SU-DHL-6 (cell line): ENCODE data around the gene PLA1A.

Experiments
- H2AFZ ChIP-seq: fragments of 200-600 bp; sonication (generic); 2 replicates; pipeline ENCODE4 v1.6.1; 2014; ENCODE audit warnings: low read depth, mild to moderate bottlenecking, moderate library complexity, mixed read lengths, antibody characterized with exemption, low read length; ENCODE audit not compliant: severe bottlenecking
- H3F3A ChIP-seq: fragments of 200-600 bp; shearing (Covaris generic); 2 replicates; pipeline ENCODE4 v1.6.0; 2016; ENCODE audit warnings: antibody characterized with exemption, mild to moderate bottlenecking; ENCODE audit not compliant: insufficient read depth
- H3K27ac ChIP-seq: fragments of 200-600 bp; sonication (generic); 2 replicates; pipeline ENCODE4 v1.5.1; 2016; ENCODE audit warnings: low read depth, mild to moderate bottlenecking, low read length, moderate library complexity, mixed read lengths
- H3K27me3 ChIP-seq: fragments of 200-600 bp; sonication (generic), shearing (Covaris generic); 2 replicates; pipeline ENCODE4 v1.6.0; 2014; ENCODE audit warnings: mild to moderate bottlenecking, low read length
- H3K36me3 ChIP-seq: fragments of 200-600 bp; sonication (generic); 2 replicates; pipeline ENCODE4 v1.6.1; 2014; ENCODE audit warnings: mild to moderate bottlenecking, low read length, mixed read lengths
- H3K4me2 ChIP-seq: fragments of 300-600, 200-600 bp; shearing (Covaris generic), sonication (generic); 2 replicates; pipeline ENCODE4 v1.6.0; 2014; ENCODE audit warnings: low read length, low read depth, mild to moderate bottlenecking; ENCODE audit not compliant: poor library complexity, severe bottlenecking
- H3K4me3 ChIP-seq: fragments of 200-600 bp; sonication (generic); 2 replicates; pipeline ENCODE4 v1.5.1; 2014; ENCODE audit warnings: antibody characterized with exemption, low read length, mild to moderate bottlenecking, mixed read lengths; ENCODE audit not compliant: insufficient read depth, poor library complexity, severe bottlenecking
- H3K79me2 ChIP-seq: fragments of 200-600 bp; sonication (generic); 2 replicates; pipeline ENCODE4 v1.6.1; 2014; ENCODE audit warnings: mild to moderate bottlenecking, low read length, moderate library complexity; ENCODE audit not compliant: insufficient read depth
- H3K9ac ChIP-seq: fragments of 200-600 bp; sonication (generic); 2 replicates; pipeline ENCODE4 v1.7.0; 2014; ENCODE audit warnings: mild to moderate bottlenecking, low read length
- H3K9me2 ChIP-seq: fragments of 200-600 bp; sonication (generic); replicated peaks from 2 replicates; pipeline ENCODE4 v1.6.1; 2014; ENCODE audit warnings: low read length; ENCODE audit not compliant: insufficient read depth
- H3K9me3 ChIP-seq: fragments of 200-600 bp; sonication (generic); 2 replicates; pipeline ENCODE4 v1.6.1; 2014; ENCODE audit warnings: low read length, mixed read lengths; ENCODE audit not compliant: insufficient read depth
- H4K20me1 ChIP-seq: fragments of 200-600 bp; sonication (generic); 2 replicates; pipeline ENCODE4 v1.6.1; 2014; ENCODE audit warnings: low read depth, mild to moderate bottlenecking, antibody characterized with exemption, low read length, moderate library complexity, mixed read lengths
- EZH2phosphoT487 ChIP-seq: fragments of 200-600 bp; sonication (generic), shearing (Covaris generic); conservative IDR thresholded peaks from 2 replicates; pipeline ENCODE4 v1.6.1; 2018; ENCODE audit warnings: mild to moderate bottlenecking, antibody characterized with exemption, low read length, moderate library complexity, mixed read lengths
- TF ChIP-seq, protein P1 (sequence below): fragments of 200-600 bp; sonication (generic); IDR thresholded peaks from one replicate; pipeline ENCODE4 v1.5.1; 2017; ENCODE audit warnings: antibody characterized with exemption, mild to moderate bottlenecking, low read length, moderate library complexity; ENCODE audit not compliant: insufficient read depth, poor library complexity, severe bottlenecking

Gene PLA1A

DNA sequence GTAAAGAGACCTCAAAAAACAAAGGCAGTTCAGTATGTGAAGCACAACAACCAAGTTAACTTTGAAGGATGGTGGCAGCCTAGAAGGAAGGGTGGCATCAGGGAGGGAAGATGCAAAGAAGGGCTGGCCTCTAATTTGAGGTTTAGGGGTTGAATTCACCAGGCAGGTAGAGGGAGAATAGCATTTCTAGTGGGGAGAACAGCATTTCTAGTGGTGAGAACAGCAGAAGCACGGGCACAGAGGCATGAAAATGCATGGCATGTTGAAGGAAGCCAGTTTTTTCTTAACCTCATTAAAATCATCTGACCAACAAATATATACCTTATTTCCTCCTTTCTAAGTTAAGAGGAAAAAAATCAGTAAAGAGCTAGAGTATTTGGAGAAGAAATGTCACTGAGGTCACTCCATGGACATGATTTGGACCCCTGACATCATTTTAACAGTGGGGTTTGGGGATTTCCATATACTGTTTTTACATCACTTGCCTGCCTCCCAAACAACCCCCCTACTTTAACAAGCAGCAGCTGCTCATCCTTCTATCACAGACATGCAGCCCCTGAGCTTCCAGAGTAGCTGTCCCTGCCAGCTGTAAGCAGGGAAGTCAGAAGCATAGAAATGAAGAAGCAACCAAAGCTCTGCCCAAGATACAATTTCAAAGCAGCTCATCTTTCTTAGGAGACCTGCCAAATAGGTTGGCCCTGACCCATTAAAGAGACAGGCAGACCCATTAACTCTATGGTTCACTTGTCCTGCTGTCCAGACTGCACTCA is 65.1 kb downstream of the PLA1A start:
- Histone ChIP-seq H3K9ac (no peak overlapping the region), H3K27me3 (no peaks in the 10 kb centered on the region), H3K4me3 (no peak overlapping the region), H3K27ac (no peak overlapping the region), H3K9me2 (no peaks in the 10 kb centered on the region), H3K4me2 (no peak overlapping the region), H3K9me3 (no peaks in the 10 kb centered on the region), H3K36me3 (0 out of 2 replicates have a peak, but pooled peaks cover 2% of the 10 kb centered on the region), H3F3A (no peaks in the 10 kb centered on the region; the same call in 1 of the 2 replicates), H2AFZ (no peak overlapping the region), H3K79me2 (no peaks in the 10 kb centered on the region), H4K20me1 (no peaks in the 10 kb centered on the region)
- TF ChIP-seq EZH2phosphoT487, result no peak
- TF ChIP-seq, protein P1, sequence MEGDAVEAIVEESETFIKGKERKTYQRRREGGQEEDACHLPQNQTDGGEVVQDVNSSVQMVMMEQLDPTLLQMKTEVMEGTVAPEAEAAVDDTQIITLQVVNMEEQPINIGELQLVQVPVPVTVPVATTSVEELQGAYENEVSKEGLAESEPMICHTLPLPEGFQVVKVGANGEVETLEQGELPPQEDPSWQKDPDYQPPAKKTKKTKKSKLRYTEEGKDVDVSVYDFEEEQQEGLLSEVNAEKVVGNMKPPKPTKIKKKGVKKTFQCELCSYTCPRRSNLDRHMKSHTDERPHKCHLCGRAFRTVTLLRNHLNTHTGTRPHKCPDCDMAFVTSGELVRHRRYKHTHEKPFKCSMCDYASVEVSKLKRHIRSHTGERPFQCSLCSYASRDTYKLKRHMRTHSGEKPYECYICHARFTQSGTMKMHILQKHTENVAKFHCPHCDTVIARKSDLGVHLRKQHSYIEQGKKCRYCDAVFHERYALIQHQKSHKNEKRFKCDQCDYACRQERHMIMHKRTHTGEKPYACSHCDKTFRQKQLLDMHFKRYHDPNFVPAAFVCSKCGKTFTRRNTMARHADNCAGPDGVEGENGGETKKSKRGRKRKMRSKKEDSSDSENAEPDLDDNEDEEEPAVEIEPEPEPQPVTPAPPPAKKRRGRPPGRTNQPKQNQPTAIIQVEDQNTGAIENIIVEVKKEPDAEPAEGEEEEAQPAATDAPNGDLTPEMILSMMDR, result no peak

DNA sequence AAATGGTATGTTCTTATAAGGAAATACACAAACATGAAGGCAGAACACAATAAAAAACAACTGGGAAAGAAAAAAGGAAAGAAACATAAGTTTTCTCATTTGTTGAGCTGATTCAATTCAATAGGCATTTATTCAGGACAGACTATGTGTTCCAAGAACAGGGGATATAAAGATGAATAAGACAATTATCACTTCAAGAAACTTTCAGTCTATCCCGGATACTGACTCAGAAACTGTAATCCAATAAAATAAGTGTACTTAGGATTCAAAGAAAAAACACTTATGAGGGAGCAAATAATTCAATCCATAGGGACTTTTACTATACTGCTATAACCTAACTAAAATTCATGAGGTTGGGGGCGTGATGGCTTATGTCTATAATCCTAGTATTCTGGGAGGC is 66.2 kb downstream of the PLA1A start:
- Histone ChIP-seq H3K27ac (no peak overlapping the region), H3K4me3 (no peak overlapping the region), H3F3A (no peaks in the 10 kb centered on the region; the same call in 1 of the 2 replicates), H3K4me2 (no peak overlapping the region), H2AFZ (no peak overlapping the region), H3K9me3 (no peaks in the 10 kb centered on the region), H3K9ac (no peak overlapping the region), H4K20me1 (no peaks in the 10 kb centered on the region), H3K27me3 (no peaks in the 10 kb centered on the region), H3K79me2 (no peaks in the 10 kb centered on the region), H3K9me2 (no peaks in the 10 kb centered on the region), H3K36me3 (peaks cover 12% of the 10 kb centered on the region; the same call in 1 of the 2 replicates)
- TF ChIP-seq, protein P1, result no peak
- no peak for TF ChIP-seq EZH2phosphoT487

DNA sequence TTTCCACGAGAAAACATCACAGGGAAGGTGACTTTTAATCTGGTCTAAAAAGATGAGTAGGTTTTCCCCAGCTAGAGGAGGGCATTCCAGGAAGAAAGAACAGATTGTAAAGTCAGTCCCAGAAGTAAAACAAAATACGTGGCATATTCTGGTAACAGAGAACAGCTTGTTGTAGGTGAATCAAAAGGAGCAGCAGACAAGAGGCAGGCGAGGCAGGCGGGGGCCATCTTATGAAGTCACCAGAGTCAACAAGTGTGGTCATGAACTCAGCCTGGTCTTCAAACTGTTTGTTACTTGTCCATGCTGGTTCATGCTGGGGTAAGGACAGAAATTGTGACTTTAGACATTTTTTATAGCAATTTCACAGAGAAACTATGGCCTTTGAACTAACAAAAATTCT is 66.7 kb downstream of the PLA1A start:
- no peaks in the 10 kb centered on the region for H3K9me3 ChIP-seq
- no peak overlapping the region for H3K4me2 ChIP-seq
- no peak overlapping the region for H2AFZ ChIP-seq
- H3K9me2 ChIP-seq, result no peaks in the 10 kb centered on the region
- no peaks in the 10 kb centered on the region for H3K79me2 ChIP-seq
- no peak overlapping the region for H3K9ac ChIP-seq
- peaks cover 17% of the 10 kb centered on the region; the same call in 1 of the 2 replicates for H3K36me3 ChIP-seq
- H3K4me3 ChIP-seq, result no peak overlapping the region
- TF ChIP-seq, protein P1, result no peak
- no peak for TF ChIP-seq EZH2phosphoT487
- no peaks in the 10 kb centered on the region for H4K20me1 ChIP-seq
- no peaks in the 10 kb centered on the region for H3K27me3 ChIP-seq
- no peak overlapping the region for H3K27ac ChIP-seq
- no peaks in the 10 kb centered on the region; the same call in 1 of the 2 replicates for H3F3A ChIP-seq
